K562 (cell line): ENCODE results near the gene PSMC2. TPM values are rescaled to one million over a fixed set of nuclear protein-coding genes. Genes with fewer than 3 reads are reported as not detected.
A peak's percentile ranks its signal among the peaks of the same experiment; 100 is the strongest.

Experiments used
- ATAC-seq: fragments of 200-7000 bp; cut with Tn5 transposase; 3 replicates; pipeline ENCODE4 v1.9.1; 2020; ENCODE audit warnings: moderate library complexity
- BruUV-seq: library from RNA; stranded (reverse); fragments of 400-500 nt; replicated peaks from 2 replicates; lab custom pipeline; 2021; lab: Mats Ljungman, UMichigan
- CTCF ChIA-PET: fragments of 300-600 bp; formaldehyde crosslinking; extraction: SDS; loops from one replicate; lab custom pipeline; 2021; ENCODE audit warnings: low intra/inter-chr PET ratio; lab: Yijun Ruan, JAX
- POLR2A ChIA-PET: fragments of 300-600, 350-650 bp; sonication (Branson Sonifier 250); formaldehyde crosslinking; extraction: SDS; loops from one replicate; lab custom pipeline; 2021; ENCODE audit warnings: antibody characterized with exemption, inconsistent platforms; lab: Yijun Ruan, JAX
- DNase-seq, 4 experiments: peaks; one replicate each; pipeline versions ENCODE4 v3.0.0 to v3.0.0-alpha.2; 2011 to 2018; ENCODE audit warnings: low spot score in 3 of 4, mixed read lengths in 3 of 4; ENCODE audit errors: extremely low read depth in 1 of 4
- FAIRE-seq: peaks from 2 replicates; lab custom pipeline; 2011; peaks lifted over from hg19 to GRCh38; lab: Jason Lieb, UNC
- H2AFZ ChIP-seq: 2 replicates; pipeline ENCODE4 v1.6.0; 2011; ENCODE audit warnings: low read depth, low read length, control low read depth, inconsistent platforms
- H3K27ac ChIP-seq: fragments of 200-600 bp; 3 replicates; pipeline ENCODE4 v1.8.0; 2011; ENCODE audit warnings: low read depth, mild to moderate bottlenecking, control low read depth, inconsistent platforms, low read length, moderate library complexity, mixed read lengths; ENCODE audit errors: extremely low read depth
- H3K27me3 ChIP-seq, 2 experiments: fragments of 300-600 bp in 1 of 2; 2 replicates in 1 of 2; 3 replicates in 1 of 2; pipeline versions ENCODE4 v1.6.0 to v1.8.0; 2011; ENCODE audit warnings: inconsistent platforms in 2 of 2, low read length in 2 of 2, mild to moderate bottlenecking in 1 of 2, mixed read lengths in 1 of 2, moderate library complexity in 1 of 2; ENCODE audit not compliant: control insufficient read depth in 2 of 2, insufficient read depth in 2 of 2
- H3K36me3 ChIP-seq: fragments of 300-600 bp; 3 replicates; pipeline ENCODE4 v1.8.0; 2011; ENCODE audit warnings: mild to moderate bottlenecking, low read length, inconsistent platforms; ENCODE audit not compliant: control insufficient read depth, insufficient read depth
- H3K4me1 ChIP-seq, 2 experiments: fragments of 200-600 bp in 1 of 2; replicated peaks in 1 of 2; 2 replicates in 1 of 2; 3 replicates in 1 of 2; pipeline versions ENCODE4 v1.5.1 to v1.8.0; 2011; ENCODE audit warnings: inconsistent platforms in 2 of 2, low read length in 2 of 2, mild to moderate bottlenecking in 1 of 2, mixed read lengths in 1 of 2, moderate library complexity in 1 of 2; ENCODE audit not compliant: control insufficient read depth in 2 of 2, insufficient read depth in 2 of 2
- H3K4me2 ChIP-seq: 2 replicates; pipeline ENCODE4 v1.6.1; 2011; ENCODE audit warnings: low read length, control low read depth, inconsistent platforms, mixed read lengths; ENCODE audit not compliant: insufficient read depth
- H3K4me3 ChIP-seq: fragments of 200-600 bp; sonication (generic), shearing (Covaris generic); 2 replicates; pipeline ENCODE4 v1.5.1; 2016; ENCODE audit warnings: control low read depth, inconsistent platforms
- H3K79me2 ChIP-seq: fragments of 200-600 bp; 3 replicates; pipeline ENCODE4 v1.8.0; 2011; ENCODE audit warnings: low read length, inconsistent platforms; ENCODE audit not compliant: control insufficient read depth, insufficient read depth
- H3K9ac ChIP-seq, 2 experiments: 2 replicates each; pipeline versions ENCODE4 v1.6.0 to v1.6.1; 2011; ENCODE audit warnings: low read depth in 2 of 2, low read length in 2 of 2, control low read depth in 1 of 2, inconsistent platforms in 1 of 2, mild to moderate bottlenecking in 1 of 2, mixed read lengths in 1 of 2; ENCODE audit not compliant: insufficient read depth in 1 of 2
- H3K9me1 ChIP-seq: one replicate; pipeline ENCODE4 v1.6.0; 2011; ENCODE audit warnings: inconsistent platforms, mild to moderate bottlenecking, low read length, moderate library complexity; ENCODE audit not compliant: control insufficient read depth, insufficient read depth
- H3K9me3 ChIP-seq: replicated peaks from 2 replicates; pipeline ENCODE4 v1.5.1; 2011; ENCODE audit warnings: low read depth, low read length, inconsistent platforms; ENCODE audit not compliant: control insufficient read depth, insufficient read depth
- H4K20me1 ChIP-seq: replicated peaks from 2 replicates; pipeline ENCODE4 v1.6.1; 2011; ENCODE audit warnings: low read length, inconsistent platforms, mixed read lengths; ENCODE audit not compliant: control insufficient read depth, insufficient read depth
- ELK1 ChIP-seq: sonication (generic); formaldehyde crosslinking; IDR thresholded peaks from 2 replicates; pipeline ENCODE4 v1.8.1; 2022; ENCODE audit warnings: missing genetic modification reagents
- FOXJ3 ChIP-seq: sonication (generic); formaldehyde crosslinking; IDR thresholded peaks from 2 replicates; pipeline ENCODE4 v1.4.0; 2020; ENCODE audit warnings: mild to moderate bottlenecking, missing genetic modification reagents
- FOXP4 ChIP-seq: sonication (generic); formaldehyde crosslinking; IDR thresholded peaks from 2 replicates; pipeline ENCODE4 v1.8.0; 2022; ENCODE audit warnings: mild to moderate bottlenecking, missing genetic modification reagents, borderline replicate concordance
- HNRNPUL1 ChIP-seq: fragments of 200-400 bp; formaldehyde crosslinking; IDR thresholded peaks from 2 replicates; pipeline ENCODE4 v1.6.1; 2017; ENCODE audit warnings: low read length
- MECOM ChIP-seq: fragments of 250-450 bp; sonication (Bioruptor Pico); IDR thresholded peaks from 2 replicates; pipeline ENCODE4 v1.8.0; 2022; ENCODE audit warnings: inconsistent platforms
- PCBP1 ChIP-seq: fragments of 200-400 bp; formaldehyde crosslinking; IDR thresholded peaks from 2 replicates; pipeline ENCODE4 v1.6.1; 2018; ENCODE audit warnings: mild to moderate bottlenecking, low read depth, low read length; ENCODE audit not compliant: poor library complexity, severe bottlenecking
- PHF8 ChIP-seq: fragments of 200-600 bp; sonication (generic); IDR thresholded peaks from 2 replicates; pipeline ENCODE4 v1.6.1; 2012; ENCODE audit warnings: mixed run types, mild to moderate bottlenecking, inconsistent platforms, low read length, moderate library complexity, borderline replicate concordance
- POLR2B ChIP-seq: fragments of 450-650 bp; IDR thresholded peaks from 2 replicates; pipeline ENCODE4 v1.6.1; 2018; ENCODE audit warnings: low read depth; ENCODE audit not compliant: partially characterized antibody
- PREB ChIP-seq: sonication (generic); formaldehyde crosslinking; IDR thresholded peaks from 2 replicates; pipeline ENCODE4 v1.8.1; 2023; ENCODE audit warnings: mild to moderate bottlenecking, missing genetic modification reagents
- RUNX1 ChIP-seq: sonication (generic); IDR thresholded peaks from 2 replicates; pipeline ENCODE4 v1.6.1; 2016; ENCODE audit warnings: antibody characterized with exemption, low read depth
- TFE3 ChIP-seq: fragments of 450-650 bp; formaldehyde crosslinking; IDR thresholded peaks from 2 replicates; pipeline ENCODE4 v1.4.0; 2020; ENCODE audit warnings: mild to moderate bottlenecking, mixed read lengths
- XRCC5 ChIP-seq: fragments of 200-400 bp; formaldehyde crosslinking; IDR thresholded peaks from 2 replicates; pipeline ENCODE4 v1.6.1; 2017; ENCODE audit warnings: low read depth, mild to moderate bottlenecking, low read length
- ZBTB17 ChIP-seq: fragments of 450-650 bp; formaldehyde crosslinking; IDR thresholded peaks from 2 replicates; pipeline ENCODE4 v1.4.0; 2020; ENCODE audit warnings: mild to moderate bottlenecking
- ZFP1 ChIP-seq: fragments of 450-650 bp; formaldehyde crosslinking; IDR thresholded peaks from 2 replicates; pipeline ENCODE4 v1.4.0; 2020; ENCODE audit warnings: mild to moderate bottlenecking, mixed read lengths
- ZNF316 ChIP-seq: fragments of 450-650 bp; IDR thresholded peaks from 2 replicates; pipeline ENCODE4 v1.6.1; 2016
- WGBS: fragments of 100-300 bp; shearing (Covaris generic); methylation state at CpG from one replicate; pipeline ENCODE4 v1.1.6; 2016; ENCODE audit warnings: low coverage, mixed read lengths; ENCODE audit not compliant: insufficient coverage; ENCODE audit errors: missing lambda C conversion rate; 5-methylcytosine and 5-hydroxymethylcytosine counted together
- in situ Hi-C: fragments of 300-500 bp; cut with MboI; formaldehyde crosslinking; loops from 4 replicates; pipeline ENCODE4 v1.15.0; 2018; ENCODE audit warnings: inconsistent platforms, mixed read lengths
- intact Hi-C: fragments of 100-400 bp; cut with micrococcal nuclease; formaldehyde crosslinking; loops from 2 replicates; pipeline ENCODE4 v1.14.2; 2022
- polyA plus RNA-seq, 8 experiments: library from polyadenylated mRNA; depleted of rRNA in 4 of 8; stranded (reverse) in 5 of 8; unstranded in 3 of 8; fragments of >200 nt; fragmentation: Nextera tagmentation in 2 of 8; fragmentation: Illumina TruSeq in 1 of 8; extraction: Ambion mirVana in 2 of 8; extraction: Trizol in 1 of 8; gene quantifications; 2 replicates each; pipeline versions ENCODE4 v1.2.1 to v1.2.3, GENCODE V29; 2011 to 2014; ENCODE audit warnings: inconsistent platforms in 1 of 8, missing spikeins in 1 of 8
- total RNA-seq, 7 experiments: library from RNA; depleted of rRNA in 6 of 7; stranded (reverse); fragments of >200 nt in 6 of 7; fragmentation: Illumina TruSeq in 2 of 7; extraction: Trizol in 2 of 7; gene quantifications; 2 replicates each; pipeline versions ENCODE4 v1.2.1 to v1.2.3, GENCODE V29; 2011 to 2021; ENCODE audit warnings: low replicate concordance in 1 of 7

PSMC2 gene
- total and polyA plus RNA-seq, 9 of the 15 experiments (the other 6 are each of a cell fraction or from before 2014, with no cell fraction given): 316 to 1,105 (median 511) TPM

GRCh38 chr7:103396471-103396870 lies 49.0 kb downstream of the PSMC2 start:
- peaks cover 3 to 4% of the 10 kb centered on the region in 2 experiments; a peak in 2 of 5 replicates for H3K4me1 ChIP-seq
- no peak overlapping the region for H3K27ac ChIP-seq
- no peaks in the 10 kb centered on the region for H3K79me2 ChIP-seq
- peak overlapping the region; percentile 25; the same call in 1 of the 2 replicates for H2AFZ ChIP-seq
- no peak overlapping the region for H3K4me2 ChIP-seq
- no peaks in the 10 kb centered on the region for H3K9me1 ChIP-seq
- POLR2A ChIA-PET: interaction anchor here (1.5 kb wide), 1 partner anchor 11 kb away, joined by 3 read pairs; no protein-coding TSS in a partner anchor
- DNase-seq: no peak
- H3K36me3 ChIP-seq: no peaks in the 10 kb centered on the region
- no peak overlapping the region for H3K4me3 ChIP-seq
- H4K20me1 ChIP-seq: no peaks in the 10 kb centered on the region
- ATAC-seq: no peak
- intact Hi-C loops: no loop called here
- H3K9me3 ChIP-seq: no peaks in the 10 kb centered on the region
- 30% methylated on average over 8 of the region's 8 CpGs for WGBS
- H3K27me3 ChIP-seq: no peaks in the 10 kb centered on the region
- no peak for TF ChIP-seq FOXJ3
- TF ChIP-seq ELK1: no peak
- no peak for TF ChIP-seq XRCC5
- TF ChIP-seq ZBTB17 (CRISPR knock-in tag): no peak
- no peak for TF ChIP-seq PHF8
- TF ChIP-seq POLR2B: no peak
- no peak for TF ChIP-seq ZFP1 (CRISPR knock-in tag)
- no peak for TF ChIP-seq TFE3
- TF ChIP-seq ZNF316: no peak
- TF ChIP-seq HNRNPUL1: no peak
- no peak for TF ChIP-seq FOXP4
- no peak for TF ChIP-seq RUNX1
- no peak for TF ChIP-seq PCBP1
- TF ChIP-seq MECOM (CRISPR knock-in tag): no peak
- TF ChIP-seq PREB (CRISPR knock-in tag): no peak
- no TSS peak for BruUV-seq
- no peak for FAIRE-seq
- H3K9ac ChIP-seq: no peak overlapping the region
- in situ Hi-C loops: no loop called here
- CTCF ChIA-PET: no interaction called here
